Stimulated activated CD8-positive, alpha-beta memory T cell treated with anti-CD3 and anti-CD28 coated beads, Interleukin-2, amount 100 ng/mL, for 48 hours (primary cell): ENCODE measurements around the gene SOX12.

ENCODE experiments used
- DNase-seq, 2 donors: peaks; one replicate each; pipeline ENCODE4 v3.0.0-alpha.2; 2020; ENCODE audit warnings: low read depth in 2 of 2

SOX12 gene

GRCh38 chr20:325045-325888 lies at the start of gene SOX12:
Gene SOX12, plus strand, starts transcription at chr20:325552. Its CDS starts 373 bp downstream, at chr20:325925.
- DNase-seq, result peak; percentile 97 to 98

DNA sequence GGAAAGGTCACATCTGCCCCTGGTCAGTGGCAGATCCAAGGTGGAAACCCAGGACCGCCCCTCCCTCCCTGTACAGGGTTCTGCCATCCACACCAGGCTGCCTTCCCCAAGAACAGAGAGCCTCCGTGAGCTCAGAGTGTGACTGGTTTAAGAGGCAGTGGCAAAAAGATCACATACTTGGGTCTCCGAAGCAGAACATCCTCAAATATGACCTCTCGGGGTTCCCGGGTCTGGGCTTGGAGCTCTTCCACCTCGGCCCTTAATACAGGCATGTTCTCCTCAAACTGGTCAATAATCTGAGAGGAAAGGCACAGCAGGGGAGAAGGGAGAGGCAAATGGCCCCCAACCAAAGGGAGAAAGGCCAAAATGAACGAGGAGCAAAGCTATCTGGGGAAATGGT lies 49.6 kb upstream of the SOX12 start:
- no peak for DNase-seq

DNA sequence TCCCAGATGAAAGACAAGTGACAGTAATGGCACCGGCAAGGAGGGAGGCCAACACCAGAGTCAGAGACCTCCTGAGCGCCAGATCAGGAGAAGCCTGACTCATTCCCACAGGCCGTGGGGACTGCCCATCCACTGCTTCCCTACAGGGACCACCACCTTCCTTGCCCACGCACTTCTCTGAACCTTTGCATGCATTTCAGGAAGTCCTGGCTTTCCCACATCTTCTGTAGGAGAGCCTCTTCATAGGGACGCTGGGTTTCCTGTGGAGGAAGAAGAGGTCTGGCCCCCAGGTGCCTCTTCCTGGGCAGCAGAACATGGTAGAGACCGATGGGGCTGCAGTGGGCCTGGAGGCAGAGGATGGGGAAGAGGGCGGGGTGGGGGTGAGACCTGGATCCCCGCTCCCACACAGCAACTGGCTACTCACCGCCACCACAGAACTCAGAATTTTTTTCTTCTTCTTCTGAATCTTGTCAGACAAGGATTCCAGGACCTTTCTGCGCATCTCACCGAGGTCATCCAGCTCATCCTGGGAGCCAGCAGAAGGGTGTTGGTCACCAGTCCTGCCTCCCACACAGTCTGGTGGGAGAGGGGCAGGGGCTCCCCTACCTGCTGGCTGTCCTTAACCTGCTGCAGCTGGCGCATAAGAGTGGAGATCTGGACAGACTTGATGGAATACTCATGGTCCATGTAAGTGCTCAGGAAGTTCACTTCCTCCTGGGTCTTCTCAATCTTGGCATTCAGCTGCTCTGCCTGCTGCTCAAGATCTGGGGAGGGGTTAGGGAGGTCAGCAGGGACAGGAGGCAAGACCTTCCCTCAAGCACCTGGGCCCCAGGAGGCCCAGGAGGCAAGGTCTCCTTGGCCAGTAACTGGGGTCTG lies 48.5 kb upstream of the SOX12 start:
- DNase-seq, result no peak

GRCh38 chr20:277496-277781 lies 47.9 kb upstream of the SOX12 start:
- no peak for DNase-seq

DNA sequence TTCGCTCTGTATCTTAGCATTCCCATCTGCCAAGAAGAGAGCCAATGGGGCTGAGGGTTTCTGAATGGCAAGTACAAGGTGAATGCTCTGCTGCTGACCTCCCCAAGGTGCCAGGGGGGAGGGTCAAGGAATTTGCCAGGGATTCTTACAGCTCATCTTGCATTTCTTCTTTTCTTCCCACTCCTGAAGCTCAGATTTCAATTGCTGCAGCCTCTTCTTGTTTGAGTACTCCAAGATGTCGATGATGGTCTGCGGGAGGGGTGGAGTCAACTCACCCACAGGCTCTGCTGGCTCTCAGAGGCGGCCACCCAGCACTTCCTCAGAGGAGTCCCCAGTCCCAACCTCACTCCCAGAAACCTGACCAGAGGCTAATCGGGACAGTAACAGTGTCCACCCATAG lies 47.2 kb upstream of the SOX12 start:
- no peak for DNase-seq

GRCh38 chr20:278607-279571 lies 46.5 kb upstream of the SOX12 start:
- DNase-seq, result no peak

DNA sequence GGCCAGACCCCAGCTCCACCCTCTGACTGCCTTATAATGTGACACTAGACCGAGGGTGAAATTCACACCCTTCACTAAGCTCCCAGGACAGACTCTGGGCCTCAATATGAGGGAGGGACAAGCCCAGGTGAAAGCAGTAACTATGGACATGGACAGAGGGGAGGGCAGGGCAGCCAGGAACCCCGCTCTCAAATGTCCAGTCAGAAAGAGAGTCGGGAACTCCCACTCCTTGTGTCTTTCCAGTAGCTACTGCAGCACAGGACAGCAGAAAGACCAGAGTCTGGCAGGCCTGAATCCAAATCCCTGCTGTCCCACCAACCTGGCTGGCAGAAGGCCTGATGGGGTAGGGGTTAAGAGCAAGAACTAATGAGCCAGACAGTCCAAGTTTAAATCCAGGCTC lies 41.2 kb upstream of the SOX12 start:
- no peak for DNase-seq

GRCh38 chr20:286508-286907 lies 38.8 kb upstream of the SOX12 start:
- no peak for DNase-seq

- no peak for DNase-seq
Measured at GRCh38 chr20:288956-289692, 36.2 kb upstream of the SOX12 start.

GRCh38 chr20:289693-290083 lies 35.7 kb upstream of the SOX12 start:
- no peak for DNase-seq

- peak; percentile 84 to 87 for DNase-seq
Measured at GRCh38 chr20:290084-290831, 35.1 kb upstream of the SOX12 start, which contains the start of gene C20orf96. Gene C20orf96, minus strand, starts transcription at chr20:290750. Its CDS starts 140 bp downstream, at chr20:290610.

DNA sequence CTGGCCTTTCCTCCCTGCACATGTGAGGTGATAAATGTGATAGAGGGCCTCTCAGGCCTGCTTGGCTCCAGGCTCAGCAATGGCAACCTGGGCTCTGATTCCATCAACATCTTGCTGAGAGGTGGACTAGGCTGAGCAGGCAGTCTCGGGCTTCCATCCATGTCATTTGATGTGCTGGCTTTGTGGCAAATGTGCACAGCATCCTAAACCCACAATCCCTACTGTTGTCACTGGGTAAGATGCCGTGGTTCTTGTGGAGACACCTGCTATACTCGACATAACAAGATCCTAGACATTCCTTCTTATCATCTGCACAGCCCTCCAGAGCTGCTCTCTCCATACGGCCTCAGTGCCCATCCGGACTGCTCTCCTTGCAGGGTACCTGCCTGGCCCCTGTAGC lies 30.8 kb upstream of the SOX12 start:
- no peak for DNase-seq

- DNase-seq, result no peak
Measured at GRCh38 chr20:295804-296203, 29.5 kb upstream of the SOX12 start.

DNA sequence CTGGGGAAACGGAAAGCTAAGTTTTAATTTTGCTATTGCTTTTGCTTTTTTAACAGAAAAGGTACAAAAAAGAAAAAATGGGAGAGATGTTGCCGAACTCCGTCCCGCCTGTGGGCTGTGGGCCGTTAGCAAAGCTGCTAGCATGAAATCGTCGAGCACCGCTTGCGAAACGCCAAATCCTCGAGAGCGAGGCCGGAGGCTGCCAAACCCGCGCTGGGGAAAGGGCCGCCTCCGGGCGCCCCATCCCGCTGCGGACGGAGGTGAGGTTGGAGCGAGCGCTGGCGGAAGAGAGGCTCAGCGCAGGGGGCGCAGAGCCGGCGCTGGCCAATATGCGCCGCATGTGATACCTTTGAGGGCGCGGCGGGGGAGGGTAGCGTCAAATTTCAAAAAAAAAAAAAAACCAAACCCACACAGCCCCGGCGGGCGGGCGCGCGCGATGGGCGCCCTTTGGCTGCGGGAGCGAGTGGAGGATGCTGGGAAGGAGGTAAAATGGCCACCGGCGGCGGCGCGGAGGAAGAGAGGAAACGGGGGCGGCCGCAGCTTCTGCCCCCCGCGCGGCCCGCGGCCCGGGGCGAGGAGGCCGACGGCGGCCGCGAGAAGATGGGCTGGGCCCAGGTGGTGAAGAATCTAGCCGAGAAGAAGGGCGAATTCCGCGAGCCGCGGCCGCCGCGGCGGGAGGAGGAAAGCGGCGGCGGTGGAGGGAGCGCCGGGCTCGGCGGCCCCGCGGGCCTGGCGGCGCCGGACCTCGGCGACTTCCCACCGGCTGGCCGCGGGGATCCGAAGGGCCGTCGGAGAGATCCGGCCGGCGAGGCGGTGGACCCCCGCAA lies 28.0 kb upstream of the SOX12 start, which contains the start of gene ZCCHC3:
TSS of gene ZCCHC3 (plus strand) at position 473 of the 827 bp plus-strand sequence. CDS start at position 490, 17 bp downstream.
- peak; percentile 78 for DNase-seq

- DNase-seq, result peak; percentile 25 to 35
Measured at GRCh38 chr20:297925-298775, 27.2 kb upstream of the SOX12 start.

- DNase-seq, result no peak
Measured at GRCh38 chr20:298776-299391, 26.5 kb upstream of the SOX12 start.

GRCh38 chr20:300345-300990 lies 24.9 kb upstream of the SOX12 start:
- DNase-seq, result no peak
